HepG2 (cell line): ENCODE measurements around the gene VARS2.

Experiments used
- ARID2 ChIP-seq: sonication (generic); formaldehyde crosslinking; IDR thresholded peaks from 2 replicates; pipeline ENCODE4 v1.8.1; 2022; ENCODE audit warnings: mild to moderate bottlenecking, missing genetic modification reagents, borderline replicate concordance
- ERF ChIP-seq: IDR thresholded peaks from 2 replicates; pipeline ENCODE4 v1.6.1; 2018; ENCODE audit warnings: missing biosample characterization, missing genetic modification reagents
- EZH2 ChIP-seq: conservative IDR thresholded peaks from 2 replicates; pipeline ENCODE4 v1.6.1; 2012; ENCODE audit warnings: mild to moderate bottlenecking, low read depth, low read length, moderate library complexity
- MTA3 ChIP-seq: sonication (generic); formaldehyde crosslinking; IDR thresholded peaks from 2 replicates; pipeline ENCODE4 v1.4.0; 2020; ENCODE audit warnings: missing genetic modification reagents
- MXI1 ChIP-seq: IDR thresholded peaks from 3 replicates; pipeline ENCODE4 v1.6.1; 2012; ENCODE audit warnings: low read depth, low read length, inconsistent platforms, borderline replicate concordance
- POLR2AphosphoS5 ChIP-seq: IDR thresholded peaks from 2 replicates; pipeline ENCODE4 v1.6.1; 2012; ENCODE audit warnings: low read depth, low read length
- RAD21 ChIP-seq: fragments of 450-650 bp; formaldehyde crosslinking; IDR thresholded peaks from 2 replicates; pipeline ENCODE4 v1.5.0; 2020; ENCODE audit warnings: mild to moderate bottlenecking
- RFXANK ChIP-seq: IDR thresholded peaks from 2 replicates; pipeline ENCODE4 v1.6.1; 2016
- SIN3A ChIP-seq: IDR thresholded peaks from 2 replicates; pipeline ENCODE4 v1.6.1; 2011; ENCODE audit warnings: low read depth, mild to moderate bottlenecking, control low read depth, low read length, borderline replicate concordance
- ZNF253 ChIP-seq: sonication (generic); formaldehyde crosslinking; IDR thresholded peaks from 2 replicates; pipeline ENCODE4 v1.8.0; 2022; ENCODE audit warnings: mild to moderate bottlenecking, missing genetic modification reagents, borderline replicate concordance
- ZNF263 ChIP-seq: sonication (generic); formaldehyde crosslinking; IDR thresholded peaks from 2 replicates; pipeline ENCODE4 v1.4.0; 2020; ENCODE audit warnings: missing genetic modification reagents
- ZNF446 ChIP-seq: sonication (generic); formaldehyde crosslinking; IDR thresholded peaks from 2 replicates; pipeline ENCODE4 v1.5.0; 2020; ENCODE audit warnings: mild to moderate bottlenecking, missing genetic modification reagents
- TF ChIP-seq, protein P1 (sequence below), 2 experiments: IDR thresholded peaks; 2 replicates each; pipeline ENCODE4 v1.6.1; 2011 to 2012; ENCODE audit warnings: low read length in 2 of 2, borderline replicate concordance in 1 of 2, low read depth in 1 of 2, mild to moderate bottlenecking in 1 of 2, moderate library complexity in 1 of 2
- TF ChIP-seq, protein P2 (sequence below): sonication (generic); formaldehyde crosslinking; IDR thresholded peaks from 2 replicates; pipeline ENCODE4 v1.5.0; 2020; ENCODE audit warnings: mild to moderate bottlenecking, missing genetic modification reagents, moderate library complexity

DNA sequence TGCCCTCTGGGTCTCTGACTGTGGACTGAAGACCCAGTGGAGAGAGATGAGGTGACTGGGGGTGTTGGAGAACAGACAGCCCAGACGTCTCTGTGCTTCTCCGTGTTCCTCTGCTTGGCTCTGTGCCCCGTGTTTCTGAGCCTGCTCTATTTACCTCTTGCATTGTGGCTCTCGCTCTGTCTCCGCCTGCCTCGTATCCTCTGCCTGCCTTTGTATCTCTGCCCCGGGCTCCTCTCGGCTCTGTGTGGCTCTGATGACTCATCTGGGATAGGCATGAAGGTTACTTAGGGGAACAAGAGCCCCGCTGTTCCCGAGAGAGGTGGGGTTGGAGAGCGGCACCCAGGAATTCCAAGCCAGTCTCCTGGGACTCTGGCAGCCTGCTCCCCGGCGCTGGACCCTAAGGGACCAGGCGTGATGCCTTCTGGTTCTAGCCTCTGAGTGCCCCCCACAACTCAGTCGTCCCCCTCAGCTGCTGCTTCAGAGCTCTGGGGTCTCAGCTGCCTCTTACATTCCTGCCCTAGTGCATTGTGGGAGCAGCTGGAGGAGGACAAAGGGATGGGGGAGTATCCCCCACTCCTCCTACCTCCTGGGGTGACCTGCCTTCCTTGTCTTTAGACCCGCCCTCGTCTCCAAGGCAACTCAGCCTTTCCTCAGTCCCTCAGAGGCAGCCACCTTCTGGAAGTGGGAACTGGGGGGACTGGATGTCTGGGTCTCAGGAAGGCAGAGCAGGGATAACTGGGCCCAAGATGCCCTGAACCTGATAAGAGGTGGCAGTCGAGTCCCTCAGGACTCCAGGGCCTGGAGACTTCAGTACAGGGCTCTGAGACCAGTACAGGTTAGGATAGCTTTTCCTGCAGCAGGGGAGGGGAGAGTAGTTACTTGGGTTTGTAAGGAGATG lies 27.8 kb upstream of the VARS2 start:
- TF ChIP-seq ARID2 (CRISPR knock-in tag) (no peak), MTA3 (CRISPR knock-in tag) (no peak), MXI1 (no peak; the same call in 2 of the 3 replicates), ZNF253 (no peak), ZNF446 (CRISPR knock-in tag) (no peak), ZNF263 (CRISPR knock-in tag) (peak; percentile 33; the same call in 1 of the 2 replicates), RFXANK (CRISPR knock-in tag) (no peak), POLR2AphosphoS5 (no peak), ERF (CRISPR knock-in tag) (no peak), EZH2 (no peak), SIN3A (peak; percentile 66; the same call in 1 of the 2 replicates), RAD21 (CRISPR knock-in tag) (no peak; the same call in 1 of the 2 replicates)
- TF ChIP-seq, protein P1, sequence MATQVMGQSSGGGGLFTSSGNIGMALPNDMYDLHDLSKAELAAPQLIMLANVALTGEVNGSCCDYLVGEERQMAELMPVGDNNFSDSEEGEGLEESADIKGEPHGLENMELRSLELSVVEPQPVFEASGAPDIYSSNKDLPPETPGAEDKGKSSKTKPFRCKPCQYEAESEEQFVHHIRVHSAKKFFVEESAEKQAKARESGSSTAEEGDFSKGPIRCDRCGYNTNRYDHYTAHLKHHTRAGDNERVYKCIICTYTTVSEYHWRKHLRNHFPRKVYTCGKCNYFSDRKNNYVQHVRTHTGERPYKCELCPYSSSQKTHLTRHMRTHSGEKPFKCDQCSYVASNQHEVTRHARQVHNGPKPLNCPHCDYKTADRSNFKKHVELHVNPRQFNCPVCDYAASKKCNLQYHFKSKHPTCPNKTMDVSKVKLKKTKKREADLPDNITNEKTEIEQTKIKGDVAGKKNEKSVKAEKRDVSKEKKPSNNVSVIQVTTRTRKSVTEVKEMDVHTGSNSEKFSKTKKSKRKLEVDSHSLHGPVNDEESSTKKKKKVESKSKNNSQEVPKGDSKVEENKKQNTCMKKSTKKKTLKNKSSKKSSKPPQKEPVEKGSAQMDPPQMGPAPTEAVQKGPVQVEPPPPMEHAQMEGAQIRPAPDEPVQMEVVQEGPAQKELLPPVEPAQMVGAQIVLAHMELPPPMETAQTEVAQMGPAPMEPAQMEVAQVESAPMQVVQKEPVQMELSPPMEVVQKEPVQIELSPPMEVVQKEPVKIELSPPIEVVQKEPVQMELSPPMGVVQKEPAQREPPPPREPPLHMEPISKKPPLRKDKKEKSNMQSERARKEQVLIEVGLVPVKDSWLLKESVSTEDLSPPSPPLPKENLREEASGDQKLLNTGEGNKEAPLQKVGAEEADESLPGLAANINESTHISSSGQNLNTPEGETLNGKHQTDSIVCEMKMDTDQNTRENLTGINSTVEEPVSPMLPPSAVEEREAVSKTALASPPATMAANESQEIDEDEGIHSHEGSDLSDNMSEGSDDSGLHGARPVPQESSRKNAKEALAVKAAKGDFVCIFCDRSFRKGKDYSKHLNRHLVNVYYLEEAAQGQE (IDR thresholded peaks at IDR 0.05; ENCODE audit: borderline replicate concordance in 1 of 2, low read depth in 1 of 2, low read length in 2 of 2), result 0 out of 4 replicates have a peak, but pooled peaks of 1 of the 2 experiments have one; percentile 11
- TF ChIP-seq, protein P2, sequence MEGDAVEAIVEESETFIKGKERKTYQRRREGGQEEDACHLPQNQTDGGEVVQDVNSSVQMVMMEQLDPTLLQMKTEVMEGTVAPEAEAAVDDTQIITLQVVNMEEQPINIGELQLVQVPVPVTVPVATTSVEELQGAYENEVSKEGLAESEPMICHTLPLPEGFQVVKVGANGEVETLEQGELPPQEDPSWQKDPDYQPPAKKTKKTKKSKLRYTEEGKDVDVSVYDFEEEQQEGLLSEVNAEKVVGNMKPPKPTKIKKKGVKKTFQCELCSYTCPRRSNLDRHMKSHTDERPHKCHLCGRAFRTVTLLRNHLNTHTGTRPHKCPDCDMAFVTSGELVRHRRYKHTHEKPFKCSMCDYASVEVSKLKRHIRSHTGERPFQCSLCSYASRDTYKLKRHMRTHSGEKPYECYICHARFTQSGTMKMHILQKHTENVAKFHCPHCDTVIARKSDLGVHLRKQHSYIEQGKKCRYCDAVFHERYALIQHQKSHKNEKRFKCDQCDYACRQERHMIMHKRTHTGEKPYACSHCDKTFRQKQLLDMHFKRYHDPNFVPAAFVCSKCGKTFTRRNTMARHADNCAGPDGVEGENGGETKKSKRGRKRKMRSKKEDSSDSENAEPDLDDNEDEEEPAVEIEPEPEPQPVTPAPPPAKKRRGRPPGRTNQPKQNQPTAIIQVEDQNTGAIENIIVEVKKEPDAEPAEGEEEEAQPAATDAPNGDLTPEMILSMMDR, result no peak
